Measurements from ENCODE around the gene SYNPO.

Gene SYNPO

DNA sequence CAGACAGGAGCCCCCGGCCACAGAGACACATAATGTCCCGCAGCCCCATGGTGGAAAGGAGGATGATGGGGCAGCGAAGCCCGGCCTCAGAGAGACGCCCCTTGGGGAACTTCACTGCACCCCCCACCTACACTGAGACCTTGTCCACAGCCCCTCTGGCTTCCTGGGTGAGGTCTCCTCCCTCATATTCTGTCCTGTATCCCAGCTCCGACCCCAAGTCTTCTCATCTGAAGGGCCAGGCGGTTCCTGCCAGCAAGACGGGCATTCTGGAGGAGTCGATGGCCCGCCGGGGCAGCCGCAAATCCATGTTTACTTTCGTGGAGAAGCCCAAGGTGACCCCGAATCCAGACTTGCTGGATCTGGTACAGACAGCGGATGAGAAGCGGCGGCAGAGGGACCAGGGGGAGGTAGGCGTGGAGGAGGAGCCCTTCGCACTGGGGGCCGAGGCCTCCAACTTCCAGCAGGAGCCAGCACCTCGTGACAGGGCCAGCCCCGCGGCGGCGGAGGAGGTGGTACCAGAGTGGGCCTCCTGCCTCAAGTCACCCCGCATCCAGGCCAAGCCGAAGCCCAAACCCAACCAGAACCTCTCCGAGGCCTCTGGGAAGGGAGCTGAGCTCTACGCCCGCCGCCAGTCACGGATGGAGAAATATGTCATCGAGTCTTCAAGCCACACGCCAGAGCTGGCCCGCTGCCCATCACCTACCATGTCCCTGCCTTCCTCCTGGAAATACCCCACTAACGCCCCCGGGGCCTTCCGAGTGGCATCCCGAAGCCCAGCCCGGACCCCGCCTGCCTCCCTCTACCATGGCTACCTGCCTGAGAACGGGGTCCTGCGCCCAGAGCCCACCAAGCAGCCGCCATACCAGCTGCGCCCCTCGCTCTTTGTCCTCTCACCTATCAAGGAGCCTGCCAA, 8.9 kb downstream of the SYNPO start:
- H3K9ac ChIP-seq = no peak overlapping the region
- H3K27ac ChIP-seq = no peak overlapping the region
- no peak overlapping the region for H3K4me2 ChIP-seq (ENCODE audit: low read length)
- H3K27me3 ChIP-seq (ENCODE audit: control insufficient read depth, insufficient read depth, low read length) = no peaks in the 10 kb centered on the region
- H3K4me1 ChIP-seq = peaks cover 12% of the 10 kb centered on the region
- no peak overlapping the region for H3K4me3 ChIP-seq (ENCODE audit: low read depth, low read length)
- peaks cover 5% of the 10 kb centered on the region for H3K79me2 ChIP-seq
- no peak overlapping the region for H2AFZ ChIP-seq
- H3K9me3 ChIP-seq (ENCODE audit: control insufficient read depth, low read length) = no peaks in the 10 kb centered on the region
- H3K36me3 ChIP-seq (ENCODE audit: control insufficient read depth, insufficient read depth, low read length) = no peaks in the 10 kb centered on the region
- TF ChIP-seq, protein P1, sequence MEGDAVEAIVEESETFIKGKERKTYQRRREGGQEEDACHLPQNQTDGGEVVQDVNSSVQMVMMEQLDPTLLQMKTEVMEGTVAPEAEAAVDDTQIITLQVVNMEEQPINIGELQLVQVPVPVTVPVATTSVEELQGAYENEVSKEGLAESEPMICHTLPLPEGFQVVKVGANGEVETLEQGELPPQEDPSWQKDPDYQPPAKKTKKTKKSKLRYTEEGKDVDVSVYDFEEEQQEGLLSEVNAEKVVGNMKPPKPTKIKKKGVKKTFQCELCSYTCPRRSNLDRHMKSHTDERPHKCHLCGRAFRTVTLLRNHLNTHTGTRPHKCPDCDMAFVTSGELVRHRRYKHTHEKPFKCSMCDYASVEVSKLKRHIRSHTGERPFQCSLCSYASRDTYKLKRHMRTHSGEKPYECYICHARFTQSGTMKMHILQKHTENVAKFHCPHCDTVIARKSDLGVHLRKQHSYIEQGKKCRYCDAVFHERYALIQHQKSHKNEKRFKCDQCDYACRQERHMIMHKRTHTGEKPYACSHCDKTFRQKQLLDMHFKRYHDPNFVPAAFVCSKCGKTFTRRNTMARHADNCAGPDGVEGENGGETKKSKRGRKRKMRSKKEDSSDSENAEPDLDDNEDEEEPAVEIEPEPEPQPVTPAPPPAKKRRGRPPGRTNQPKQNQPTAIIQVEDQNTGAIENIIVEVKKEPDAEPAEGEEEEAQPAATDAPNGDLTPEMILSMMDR (IDR thresholded peaks at IDR 0.05) = no peak

DNA sequence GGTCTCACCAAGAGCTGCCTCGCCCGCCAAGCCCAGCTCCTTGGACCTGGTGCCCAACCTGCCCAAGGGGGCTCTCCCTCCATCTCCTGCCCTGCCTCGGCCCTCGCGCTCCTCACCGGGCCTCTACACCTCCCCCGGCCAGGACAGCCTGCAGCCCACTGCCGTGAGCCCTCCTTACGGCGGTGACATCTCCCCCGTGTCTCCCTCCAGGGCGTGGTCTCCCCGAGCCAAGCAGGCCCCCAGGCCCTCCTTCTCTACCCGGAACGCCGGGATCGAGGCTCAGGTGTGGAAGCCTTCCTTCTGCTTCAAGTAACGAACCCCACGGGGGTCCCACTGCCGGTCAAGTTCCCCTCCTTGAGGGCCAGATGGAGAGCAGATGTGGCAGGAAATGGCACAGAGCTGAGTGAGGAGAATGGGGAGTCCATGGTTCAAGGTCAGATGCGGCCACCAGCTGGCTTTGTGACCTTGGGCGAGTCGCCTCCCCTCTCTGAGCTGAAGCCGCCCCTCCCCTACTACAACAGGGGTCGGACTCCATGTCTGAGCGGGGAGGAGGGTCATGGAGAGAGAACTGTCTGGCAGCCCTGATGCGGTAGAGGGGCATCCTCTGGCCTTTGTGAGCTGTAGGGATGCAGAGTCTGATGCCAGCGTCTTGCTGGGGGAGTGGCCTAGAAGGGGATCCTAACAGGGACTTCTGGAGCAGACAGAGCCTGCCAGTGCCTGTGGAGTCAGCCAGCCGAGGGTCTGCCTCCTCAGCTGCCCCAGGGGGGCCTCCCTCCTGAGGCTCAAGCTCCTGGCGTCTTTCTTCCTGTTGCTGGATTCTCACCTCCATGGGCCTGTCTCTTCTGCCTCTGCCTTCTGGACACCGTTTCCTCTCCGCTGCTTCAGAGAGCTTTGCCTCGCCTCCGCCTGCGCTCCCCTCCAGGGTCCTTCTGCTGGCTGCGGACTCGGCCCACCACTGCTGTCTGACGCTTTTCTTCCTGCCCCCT, 9.9 kb downstream of the SYNPO start:
- H3K4me2 ChIP-seq (ENCODE audit: low read length) = no peak overlapping the region
- no peak overlapping the region for H3K27ac ChIP-seq
- no peaks in the 10 kb centered on the region for H3K27me3 ChIP-seq (ENCODE audit: control insufficient read depth, insufficient read depth, low read length)
- TF ChIP-seq, protein P1 (IDR thresholded peaks at IDR 0.05) = no peak
- peaks cover 5% of the 10 kb centered on the region for H3K79me2 ChIP-seq
- H3K9ac ChIP-seq = no peak overlapping the region
- no peaks in the 10 kb centered on the region for H3K9me3 ChIP-seq (ENCODE audit: control insufficient read depth, low read length)
- H3K4me1 ChIP-seq = peaks cover 2% of the 10 kb centered on the region
- H3K36me3 ChIP-seq (ENCODE audit: control insufficient read depth, insufficient read depth, low read length) = no peaks in the 10 kb centered on the region
- no peak overlapping the region for H3K4me3 ChIP-seq (ENCODE audit: low read depth, low read length)
- no peak overlapping the region for H2AFZ ChIP-seq

DNA sequence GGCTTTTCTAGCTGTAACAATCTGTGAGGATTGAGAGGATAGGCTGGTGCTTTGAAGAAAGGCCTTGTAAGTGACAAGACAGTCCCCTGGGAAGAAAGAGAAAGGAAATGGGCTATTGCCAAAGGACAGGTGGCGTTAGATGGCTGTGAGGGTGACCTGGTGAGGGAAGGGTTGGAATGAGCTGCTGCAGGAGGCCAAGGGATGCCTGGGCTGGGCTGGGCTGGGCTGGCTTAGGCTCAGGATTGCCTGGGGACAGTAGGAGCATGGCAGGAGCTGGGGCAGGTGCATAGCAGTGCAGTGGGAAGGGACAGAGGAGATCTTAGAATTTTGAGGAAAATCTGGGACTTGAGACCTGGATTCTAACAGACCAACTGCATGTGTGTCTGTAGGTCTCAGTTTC, 10.9 kb downstream of the SYNPO start:
- no peaks in the 10 kb centered on the region for H3K27me3 ChIP-seq (ENCODE audit: control insufficient read depth, insufficient read depth, low read length)
- H3K9ac ChIP-seq = no peak overlapping the region
- peaks cover 5% of the 10 kb centered on the region for H3K79me2 ChIP-seq
- no peak overlapping the region for H3K27ac ChIP-seq
- H3K4me3 ChIP-seq (ENCODE audit: low read depth, low read length) = no peak overlapping the region
- H3K4me2 ChIP-seq (ENCODE audit: low read length) = no peak overlapping the region
- no peaks in the 10 kb centered on the region for H3K9me3 ChIP-seq (ENCODE audit: control insufficient read depth, low read length)
- no peaks in the 10 kb centered on the region for H3K36me3 ChIP-seq (ENCODE audit: control insufficient read depth, insufficient read depth, low read length)
- TF ChIP-seq, protein P1 (IDR thresholded peaks at IDR 0.05) = no peak
- no peak overlapping the region for H2AFZ ChIP-seq
- H3K4me1 ChIP-seq = no peaks in the 10 kb centered on the region

DNA sequence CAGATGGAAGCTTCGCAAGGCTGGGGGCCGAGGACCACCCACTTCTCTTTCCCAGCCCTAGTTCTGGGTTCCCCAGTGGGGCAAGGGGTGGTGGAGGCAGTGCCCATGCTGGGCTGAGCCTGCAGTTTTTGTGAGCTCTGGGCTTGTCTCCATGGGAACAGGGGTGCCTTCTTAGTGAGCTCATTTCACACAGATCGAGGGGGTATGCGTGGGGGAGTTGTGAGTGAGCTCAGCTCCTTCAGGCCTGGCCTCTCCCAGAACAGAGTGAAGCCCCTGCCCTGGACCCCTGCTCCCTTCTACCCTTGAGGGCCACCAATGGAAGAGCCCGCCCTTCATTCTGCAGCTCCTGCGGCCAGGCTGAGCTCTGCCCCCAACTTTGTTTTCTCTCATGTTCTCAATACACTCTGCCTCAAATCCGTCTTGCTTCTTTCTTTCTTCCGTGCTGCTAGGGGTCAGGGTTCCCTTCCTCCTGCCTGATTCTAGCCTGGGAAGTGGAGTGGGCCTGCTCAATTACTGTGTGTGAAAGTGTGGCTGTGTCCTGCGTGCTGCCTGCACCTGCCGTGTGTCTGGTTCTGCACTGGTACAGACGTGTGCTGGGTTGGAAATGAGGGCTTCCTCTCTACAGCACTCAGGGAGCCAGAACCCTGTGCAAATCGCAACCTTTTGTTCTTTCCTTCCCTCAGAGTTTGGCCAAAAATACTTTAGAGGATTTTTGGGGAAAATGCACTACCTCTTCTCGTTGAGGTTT, 11.6 kb downstream of the SYNPO start:
- no peaks in the 10 kb centered on the region for H3K9me3 ChIP-seq (ENCODE audit: control insufficient read depth, low read length)
- H3K4me3 ChIP-seq (ENCODE audit: low read depth, low read length) = no peak overlapping the region
- H3K27me3 ChIP-seq (ENCODE audit: control insufficient read depth, insufficient read depth, low read length) = no peaks in the 10 kb centered on the region
- no peak overlapping the region for H2AFZ ChIP-seq
- peaks cover 5% of the 10 kb centered on the region for H3K79me2 ChIP-seq
- H3K27ac ChIP-seq = no peak overlapping the region
- no peak overlapping the region for H3K9ac ChIP-seq
- H3K4me1 ChIP-seq = peaks cover under 1% of the 10 kb centered on the region
- H3K4me2 ChIP-seq (ENCODE audit: low read length) = no peak overlapping the region
- TF ChIP-seq, protein P1 (IDR thresholded peaks at IDR 0.05) = no peak
- H3K36me3 ChIP-seq (ENCODE audit: control insufficient read depth, insufficient read depth, low read length) = no peaks in the 10 kb centered on the region

Data from parathyroid adenoma (tissue), 2 donors.